Activated CD8-positive, alpha-beta T cell treated with anti-CD3 and anti-CD28 coated beads, Interleukin-2, amount 10 ng/mL, durations not matched to agents 7 days and 5 days (primary cell): ENCODE measurements around the gene IFIT5. TPM values are rescaled to one million over a fixed set of nuclear protein-coding genes. Genes with fewer than 3 reads are reported as not detected.
"Not testable (repeated sequence)": the region's sequence is repeated elsewhere in the genome, so short reads cannot be mapped to it uniquely, and the experiment has no call there.

Source experiments
- ATAC-seq: fragments of 150-1000 bp; cut with Tn5 transposase; one replicate; pipeline ENCODE4 v1.10.0; 2021; ENCODE audit warnings: moderate library complexity
- CTCF ChIA-PET: fragments of 350-600 bp; sonication (Branson Sonifier 250); formaldehyde crosslinking; loops from one replicate; lab custom pipeline; 2021; ENCODE audit warnings: antibody characterized with exemption; lab: Charles Lee
- POLR2A ChIA-PET: fragments of 350-600 bp; sonication (Branson Sonifier 250); formaldehyde crosslinking; loops from one replicate; lab custom pipeline; 2021; ENCODE audit warnings: antibody characterized with exemption; lab: Charles Lee
- DNase-seq: peaks from one replicate; pipeline ENCODE4 v3.0.0-alpha.2; 2020
- H3K27ac Mint-ChIP-seq: one replicate; pipeline ENCODE4 v1.8.0; 2021; ENCODE audit warnings: mild to moderate bottlenecking, mixed read lengths
- H3K27me3 Mint-ChIP-seq: one replicate; pipeline ENCODE4 v1.8.0; 2021; ENCODE audit warnings: low read depth, mixed read lengths
- H3K36me3 Mint-ChIP-seq: one replicate; pipeline ENCODE4 v1.8.0; 2021; ENCODE audit warnings: low read depth, mixed read lengths
- H3K4me1 Mint-ChIP-seq: one replicate; pipeline ENCODE4 v1.8.0; 2021; ENCODE audit warnings: low read depth, mixed read lengths
- H3K4me3 Mint-ChIP-seq: one replicate; pipeline ENCODE4 v1.8.0; 2021; ENCODE audit warnings: mild to moderate bottlenecking, mixed read lengths
- H3K9me3 Mint-ChIP-seq: one replicate; pipeline ENCODE4 v1.8.0; 2022; ENCODE audit warnings: mixed read lengths; ENCODE audit not compliant: insufficient read depth
- total RNA-seq, 2 experiments: library from RNA; stranded (reverse); gene quantifications; one replicate each; pipeline ENCODE4 v1.2.3, GENCODE V29; 2021

The IFIT5 gene
- total RNA-seq, 2 experiments from 2014 or later: 22.5 to 22.7 TPM

DNA sequence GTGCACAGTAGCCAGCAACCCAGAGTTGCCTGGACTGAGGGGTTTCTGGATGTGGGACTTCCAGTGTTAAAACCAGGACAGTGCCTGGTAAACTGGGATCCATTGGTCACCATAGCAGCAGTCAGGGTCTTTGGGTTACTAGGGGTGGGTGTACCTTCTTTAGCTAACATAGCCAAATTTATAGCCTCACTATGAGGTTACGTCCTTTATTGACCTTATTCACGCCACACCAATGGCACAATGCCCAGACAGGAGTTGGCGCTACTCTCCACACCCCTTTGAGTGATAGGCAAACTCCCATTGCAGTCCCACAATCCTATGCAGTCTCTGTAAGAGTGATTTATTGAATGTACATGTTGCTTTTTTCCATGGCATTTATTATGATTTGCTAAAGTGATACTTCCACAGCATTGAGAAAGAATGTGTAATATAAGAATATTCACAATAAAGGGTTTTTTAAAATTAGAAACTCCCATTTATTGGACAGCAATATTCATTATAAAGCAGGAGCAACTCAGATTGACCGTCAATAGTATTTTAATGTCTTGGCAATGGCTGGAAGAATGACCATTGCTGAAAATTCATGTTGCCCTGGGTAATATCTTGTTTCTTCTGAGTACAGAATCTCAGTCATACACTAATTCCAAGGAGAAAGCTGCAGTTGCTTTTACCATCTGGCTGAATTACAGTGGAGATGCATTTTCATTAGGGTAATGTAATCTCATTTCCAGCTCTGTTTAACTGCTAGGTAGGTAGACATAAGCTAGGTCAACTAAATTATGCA lies 26.1 kb downstream of the IFIT5 start:
- ChIA-PET CTCF (no interaction called here), POLR2A (no interaction called here)
- peaks cover 27% of the 10 kb centered on the region for H3K27me3 Mint-ChIP-seq
- no peak for ATAC-seq
- no peak overlapping the region for H3K4me3 Mint-ChIP-seq
- H3K9me3 Mint-ChIP-seq: no peaks in the 10 kb centered on the region
- no peak overlapping the region for H3K27ac Mint-ChIP-seq
- H3K36me3 Mint-ChIP-seq: no peaks in the 10 kb centered on the region
- no peaks in the 10 kb centered on the region for H3K4me1 Mint-ChIP-seq
- DNase-seq: no peak

DNA sequence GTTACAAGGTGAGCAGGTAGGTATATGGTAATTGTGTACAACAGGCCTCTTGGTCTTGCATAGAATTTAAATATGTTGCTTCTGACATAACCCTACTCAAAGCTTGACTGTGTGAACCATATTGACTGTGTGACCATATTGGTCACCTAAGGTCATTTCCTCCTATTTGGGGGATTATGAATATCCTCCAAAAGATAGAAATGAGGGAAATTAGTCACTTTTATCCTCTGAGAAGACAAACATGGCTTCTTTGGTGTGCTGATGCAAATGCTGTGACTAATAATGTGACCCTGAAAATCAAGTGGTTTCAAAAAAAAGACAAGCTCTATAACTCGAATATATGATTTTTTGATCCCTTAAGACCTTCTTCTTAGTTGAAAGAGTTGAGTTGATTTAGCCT lies 27.9 kb downstream of the IFIT5 start:
- CTCF ChIA-PET: no interaction called here
- Mint-ChIP-seq H3K27me3 (peaks cover 28% of the 10 kb centered on the region), H3K36me3 (no peaks in the 10 kb centered on the region), H3K9me3 (no peaks in the 10 kb centered on the region), H3K4me1 (no peaks in the 10 kb centered on the region), H3K4me3 (no peak overlapping the region), H3K27ac (no peak overlapping the region)
- POLR2A ChIA-PET: no interaction called here
- no peak for DNase-seq
- ATAC-seq: no peak

DNA sequence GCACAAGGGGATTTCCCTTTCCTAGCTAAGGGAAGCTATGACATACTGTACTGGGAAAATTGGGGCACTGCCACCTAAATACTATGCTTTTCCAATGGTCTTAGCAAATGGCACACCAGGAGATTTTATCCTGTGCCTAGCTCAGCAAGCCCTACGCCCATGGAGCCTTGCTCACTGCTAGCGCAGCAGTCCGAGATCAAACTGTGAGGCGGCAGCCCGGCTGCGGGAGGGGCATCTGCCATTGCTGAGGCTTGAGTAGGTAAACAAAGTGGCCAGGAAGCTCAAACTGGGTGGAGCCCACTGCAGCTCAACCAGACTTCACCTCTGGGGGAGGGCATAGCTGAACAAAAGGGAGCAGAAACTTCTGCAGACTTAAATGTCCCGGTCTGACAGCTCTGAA lies 30.5 kb downstream of the IFIT5 start:
- POLR2A ChIA-PET, H3K36me3 Mint-ChIP-seq: not testable (repeated sequence)

DNA sequence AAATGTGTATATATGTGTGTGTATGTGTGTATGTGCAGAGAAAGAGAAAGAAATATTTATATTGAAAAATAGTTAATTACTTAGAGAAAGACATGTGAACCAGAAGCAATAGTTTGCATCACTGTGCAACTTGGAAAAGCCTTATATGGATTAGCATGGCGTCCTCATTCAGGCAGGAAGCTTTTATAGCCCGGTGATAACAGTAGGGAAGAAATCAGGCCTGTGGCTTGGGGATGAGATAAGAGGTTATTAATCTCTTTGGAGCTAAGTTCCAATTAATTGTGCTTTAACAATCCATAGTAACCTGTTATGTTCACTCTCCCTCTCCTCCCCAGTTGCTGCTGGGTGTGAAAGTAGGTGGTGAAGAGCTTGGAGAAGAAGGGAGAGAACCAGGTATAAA lies 36.5 kb downstream of the IFIT5 start:
- no peak overlapping the region for H3K4me3 Mint-ChIP-seq
- CTCF ChIA-PET: no interaction called here
- H3K9me3 Mint-ChIP-seq: no peaks in the 10 kb centered on the region
- H3K27ac Mint-ChIP-seq: no peak overlapping the region
- POLR2A ChIA-PET: no interaction called here
- no peaks in the 10 kb centered on the region for H3K4me1 Mint-ChIP-seq
- DNase-seq (no peak), ATAC-seq (no peak)
- peaks cover 28% of the 10 kb centered on the region for H3K27me3 Mint-ChIP-seq
- H3K36me3 Mint-ChIP-seq: no peaks in the 10 kb centered on the region

More for the DNA sequence above, 30.5 kb downstream of the IFIT5 start:
- H3K9me3 Mint-ChIP-seq, ATAC-seq, H3K4me3 Mint-ChIP-seq, H3K27ac Mint-ChIP-seq, DNase-seq, H3K4me1 Mint-ChIP-seq, CTCF ChIA-PET: not testable (repeated sequence)
- H3K27me3 Mint-ChIP-seq: peaks cover 28% of the 10 kb centered on the region

DNA sequence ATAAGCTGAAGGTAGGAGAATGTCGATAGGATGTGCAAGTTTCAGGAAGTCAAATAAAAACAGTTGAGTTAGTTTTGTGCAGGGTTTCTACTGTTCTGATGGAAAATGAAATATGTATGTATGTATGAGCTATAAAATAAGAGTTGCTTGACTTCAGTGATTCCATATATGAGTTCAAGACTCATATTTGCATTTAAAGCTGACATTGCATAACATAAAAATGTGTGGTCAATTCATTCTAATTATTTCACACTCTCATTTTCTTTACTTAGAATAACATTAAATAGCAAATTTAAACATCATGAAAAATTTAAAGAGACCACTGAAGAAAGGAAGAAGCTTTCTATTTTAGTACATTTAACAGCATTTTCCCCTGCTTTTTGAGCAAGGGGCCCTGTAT lies 37.8 kb downstream of the IFIT5 start:
- Mint-ChIP-seq H3K9me3 (no peaks in the 10 kb centered on the region), H3K36me3 (no peaks in the 10 kb centered on the region), H3K4me3 (no peak overlapping the region), H3K4me1 (no peaks in the 10 kb centered on the region), H3K27me3 (peaks cover 24% of the 10 kb centered on the region), H3K27ac (no peak overlapping the region)
- DNase-seq (no peak), ATAC-seq (no peak)
- ChIA-PET POLR2A (no interaction called here), CTCF (no interaction called here)

DNA sequence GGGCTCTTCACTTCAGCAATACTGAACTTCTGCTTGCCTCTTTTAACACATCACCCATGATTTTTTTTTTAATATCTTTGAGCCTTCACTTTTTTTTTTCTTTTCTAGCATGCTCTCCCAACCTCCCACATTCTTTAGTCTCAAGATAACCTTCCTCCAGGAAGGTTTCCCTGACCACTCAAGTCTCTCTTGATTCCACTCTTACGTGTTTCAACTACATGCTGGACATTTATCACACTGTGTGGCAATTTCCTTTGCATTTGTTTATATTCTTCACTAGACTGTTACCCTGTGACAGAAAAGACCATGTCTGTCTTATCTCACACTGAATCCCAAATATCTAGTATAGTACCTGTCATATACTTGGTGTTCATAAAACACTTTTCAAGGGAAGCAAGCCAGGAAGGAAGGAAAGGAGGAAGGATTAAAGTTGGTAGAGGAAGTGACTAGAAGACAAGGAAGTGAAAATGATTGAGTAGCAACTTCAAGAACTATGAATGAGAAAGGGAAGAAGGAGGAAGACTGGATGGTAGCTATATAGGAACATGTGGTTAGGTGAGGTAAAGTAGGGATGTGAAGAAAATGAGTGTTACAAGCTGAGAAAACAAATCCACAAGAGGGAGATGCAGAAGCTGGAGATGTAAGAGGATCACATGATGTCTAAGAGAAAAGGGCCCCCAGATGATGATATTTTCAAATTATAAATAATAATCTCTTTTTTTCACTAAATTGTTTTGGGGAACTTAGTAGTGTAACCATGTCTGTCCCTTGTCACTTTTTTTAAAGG lies 40.4 kb downstream of the IFIT5 start:
- ChIA-PET POLR2A (no interaction called here), CTCF (interaction anchor here (0.6 kb wide), 1 partner anchor 202 kb away, joined by 3 read pairs; no protein-coding TSS in a partner anchor)
- DNase-seq (no peak), ATAC-seq (no peak)
- no peaks in the 10 kb centered on the region for H3K9me3 Mint-ChIP-seq
- no peak overlapping the region for H3K4me3 Mint-ChIP-seq
- no peaks in the 10 kb centered on the region for H3K36me3 Mint-ChIP-seq
- peaks cover 24% of the 10 kb centered on the region for H3K27me3 Mint-ChIP-seq
- no peaks in the 10 kb centered on the region for H3K4me1 Mint-ChIP-seq
- no peak overlapping the region for H3K27ac Mint-ChIP-seq

DNA sequence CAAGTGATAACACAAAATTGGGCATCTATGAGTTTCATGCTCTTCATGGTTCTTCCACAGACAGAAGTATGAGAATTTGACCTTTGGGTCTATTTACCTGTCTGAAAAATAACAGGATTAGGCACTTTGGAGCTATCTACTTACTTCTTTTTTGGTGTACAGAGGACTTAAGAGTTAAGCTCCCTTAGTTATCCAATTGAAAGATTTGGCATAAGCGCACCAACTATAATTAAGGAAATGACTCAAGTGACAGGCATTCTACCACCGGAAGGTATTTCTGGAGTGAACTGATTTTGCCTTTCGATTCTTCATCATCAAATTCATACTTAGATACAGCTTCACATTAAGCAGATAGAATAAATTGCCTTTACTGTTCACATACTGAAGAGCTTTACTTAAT lies 43.9 kb downstream of the IFIT5 start:
- no peaks in the 10 kb centered on the region for H3K9me3 Mint-ChIP-seq

DNA sequence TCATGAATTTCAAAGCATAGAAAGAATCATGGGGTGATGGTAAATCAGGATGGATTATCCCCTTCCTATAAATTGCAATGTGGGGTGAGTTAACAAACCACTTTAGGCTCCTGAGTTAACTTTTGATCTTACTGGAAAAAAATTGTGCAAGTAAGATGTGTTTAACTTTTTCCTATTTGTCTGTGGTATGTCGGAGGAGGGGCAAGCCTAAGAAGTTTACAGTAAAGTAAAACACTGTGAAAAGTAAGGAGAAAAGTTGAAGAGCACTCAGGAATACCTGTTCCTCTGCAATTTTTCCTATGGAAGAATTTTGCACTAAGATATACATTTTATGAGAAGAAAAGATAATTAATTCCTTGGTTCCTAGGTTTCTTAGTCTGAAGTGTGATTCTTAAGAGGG lies 44.4 kb downstream of the IFIT5 start:
- no peak overlapping the region for H3K27ac Mint-ChIP-seq
- ChIA-PET POLR2A (no interaction called here), CTCF (no interaction called here)
- H3K4me3 Mint-ChIP-seq: no peak overlapping the region
- H3K27me3 Mint-ChIP-seq: peaks cover 33% of the 10 kb centered on the region
- H3K36me3 Mint-ChIP-seq: no peaks in the 10 kb centered on the region
- no peak for ATAC-seq
- no peaks in the 10 kb centered on the region for H3K4me1 Mint-ChIP-seq
- DNase-seq: no peak
- H3K9me3 Mint-ChIP-seq: no peaks in the 10 kb centered on the region

More for the DNA sequence above, 43.9 kb downstream of the IFIT5 start:
- CTCF ChIA-PET: no interaction called here
- DNase-seq: no peak
- H3K36me3 Mint-ChIP-seq: no peaks in the 10 kb centered on the region
- no peak overlapping the region for H3K27ac Mint-ChIP-seq
- no peak overlapping the region for H3K4me3 Mint-ChIP-seq
- H3K27me3 Mint-ChIP-seq: peaks cover 33% of the 10 kb centered on the region
- POLR2A ChIA-PET: no interaction called here
- no peaks in the 10 kb centered on the region for H3K4me1 Mint-ChIP-seq
- ATAC-seq: no peak

DNA sequence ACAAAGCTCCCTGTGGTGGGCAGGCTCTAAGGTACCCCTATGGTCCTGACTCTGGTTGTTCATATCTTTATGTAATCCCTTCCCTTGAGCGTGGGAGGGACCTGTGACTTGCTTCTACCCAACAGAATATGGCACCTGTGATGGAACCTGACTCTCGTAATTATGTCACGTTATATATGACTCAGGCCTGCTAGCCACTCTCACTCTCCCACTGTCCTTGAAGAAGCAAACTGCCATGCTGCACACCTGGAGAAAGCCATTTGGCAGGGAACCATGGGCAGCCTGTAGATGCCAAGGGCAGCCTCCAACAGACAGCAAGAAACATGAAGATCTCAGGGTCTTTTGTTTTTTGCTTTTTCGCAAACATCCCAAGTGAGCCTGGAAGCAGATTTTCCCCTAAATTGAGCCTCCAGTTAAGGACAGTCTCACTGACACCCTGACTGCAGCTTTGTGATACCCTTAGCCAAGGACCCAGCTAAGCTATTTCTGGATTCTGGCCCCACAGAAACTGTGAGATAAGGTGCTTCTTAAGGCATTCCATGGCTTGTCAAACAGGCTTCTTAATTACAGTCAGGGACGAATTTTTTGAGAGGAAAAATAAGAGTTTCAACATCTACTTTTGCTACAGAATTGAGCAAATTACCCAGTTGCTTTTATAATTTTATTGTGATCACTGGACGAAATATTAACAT lies 49.6 kb downstream of the IFIT5 start:
- no peak overlapping the region for H3K27ac Mint-ChIP-seq
- ChIA-PET CTCF (no interaction called here), POLR2A (no interaction called here)
- H3K36me3 Mint-ChIP-seq: no peaks in the 10 kb centered on the region
- no peaks in the 10 kb centered on the region for H3K9me3 Mint-ChIP-seq
- no peak overlapping the region for H3K4me3 Mint-ChIP-seq
- ATAC-seq: no peak
- no peak for DNase-seq
- H3K4me1 Mint-ChIP-seq: no peaks in the 10 kb centered on the region
- H3K27me3 Mint-ChIP-seq: peaks cover 18% of the 10 kb centered on the region

DNA sequence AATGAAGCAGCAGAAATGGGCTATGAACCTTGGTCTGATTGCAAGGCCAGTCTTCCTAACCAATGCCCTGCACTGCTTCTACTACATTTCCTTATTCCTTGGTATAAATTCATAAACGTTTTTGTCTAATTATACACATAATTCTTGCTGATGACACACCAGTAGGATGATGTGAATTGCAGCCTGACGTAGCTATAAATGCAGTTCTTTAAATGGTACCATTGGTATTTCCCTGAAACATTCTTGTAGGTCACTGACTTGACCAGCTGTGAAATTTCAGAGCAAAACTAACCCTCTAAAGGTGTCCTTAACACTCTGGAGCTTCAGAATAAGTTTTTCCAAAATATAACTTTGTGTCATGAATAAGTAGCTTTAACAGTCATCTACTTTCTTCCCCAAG lies 50.8 kb downstream of the IFIT5 start:
- peaks cover 3% of the 10 kb centered on the region for H3K4me1 Mint-ChIP-seq
- ATAC-seq: no peak
- peaks cover 13% of the 10 kb centered on the region for H3K27me3 Mint-ChIP-seq
- no peak overlapping the region for H3K4me3 Mint-ChIP-seq
- POLR2A ChIA-PET: no interaction called here
- H3K9me3 Mint-ChIP-seq: no peaks in the 10 kb centered on the region
- no peak for DNase-seq
- CTCF ChIA-PET: no interaction called here
- no peaks in the 10 kb centered on the region for H3K36me3 Mint-ChIP-seq
- no peak overlapping the region for H3K27ac Mint-ChIP-seq

DNA sequence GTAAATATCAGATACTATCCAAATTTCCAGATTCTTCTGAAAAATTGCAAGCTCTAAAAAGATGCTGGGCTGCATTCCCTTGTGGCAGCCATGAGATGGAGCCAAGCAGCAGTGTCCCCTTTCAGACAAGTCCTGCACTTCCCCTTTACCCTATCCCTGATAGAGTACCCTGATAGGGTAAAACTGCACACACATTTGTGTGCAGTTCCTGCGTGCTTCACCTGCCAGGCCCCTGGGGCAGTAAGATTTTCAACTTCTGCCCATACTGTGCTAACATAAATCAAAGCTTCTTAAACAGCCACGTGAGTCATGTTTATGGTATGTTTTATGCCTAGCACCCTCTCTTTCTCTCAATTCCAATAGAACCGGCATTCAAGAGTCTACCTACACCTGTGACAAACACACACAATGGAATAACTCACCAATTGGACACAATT lies 52.2 kb downstream of the IFIT5 start:
- Mint-ChIP-seq H3K27ac (no peak overlapping the region), H3K9me3 (no peaks in the 10 kb centered on the region), H3K4me1 (peaks cover 9% of the 10 kb centered on the region), H3K36me3 (no peaks in the 10 kb centered on the region), H3K27me3 (peaks cover 11% of the 10 kb centered on the region), H3K4me3 (no peak overlapping the region)
- ATAC-seq (no peak), DNase-seq (no peak)
- CTCF ChIA-PET: interaction anchor here (1.2 kb wide), 1 partner anchor 249 kb away, joined by 3 read pairs; no protein-coding TSS in a partner anchor
- POLR2A ChIA-PET: no interaction called here
